ENCODE data around the gene RASSF7.

GRCh38 chr11:536841-537621, 23.7 kb upstream of the RASSF7 start, which contains the start of gene LRRC56:
- TF ChIP-seq POLR2AphosphoS5 (IDR thresholded peaks at IDR 0.05; ENCODE audit: low read depth, low read length) (no peak), POLR2A (IDR thresholded peaks at IDR 0.05; ENCODE audit: low read depth, low read length) (peak; percentile 16; the same call in 1 of the 2 replicates)

Data from GM12892 (cell line).